IMR-90 (cell line): ENCODE measurements around the gene DIAPH2. TPM values are rescaled to one million over a fixed set of nuclear protein-coding genes. Genes with fewer than 3 reads are reported as not detected.

Experiments used
- ATAC-seq: fragments of 200-7000 bp; cut with Tn5 transposase; 2 replicates; pipeline ENCODE4 v1.9.1; 2020; ENCODE audit warnings: low read depth, mild to moderate bottlenecking, moderate library complexity
- BruUV-seq: library from RNA; stranded (reverse); fragments of 400-500 nt; replicated peaks from 2 replicates; lab custom pipeline; 2021; lab: Mats Ljungman, UMichigan
- CTCF ChIA-PET: fragments of 300-600 bp; formaldehyde crosslinking; extraction: SDS; loops from one replicate; lab custom pipeline; 2021; ENCODE audit warnings: antibody characterized with exemption; lab: Yijun Ruan, JAX
- POLR2A ChIA-PET: fragments of 300-600 bp; sonication (Branson Sonifier 250); formaldehyde crosslinking; loops from one replicate; lab custom pipeline; 2022; ENCODE audit warnings: antibody characterized with exemption; ENCODE audit not compliant: unreplicated experiment; lab: Charles Lee
- DNase-seq: peaks from one replicate; pipeline ENCODE4 v3.0.0; 2013
- H2AFZ ChIP-seq: replicated peaks from 2 replicates; pipeline ENCODE3; 2013; ENCODE audit warnings: low read length, mild to moderate bottlenecking; ENCODE audit not compliant: poor library complexity
- H2AK5ac ChIP-seq: 2 replicates; pipeline ENCODE4 v1.6.1; 2013; ENCODE audit warnings: low read depth, low read length, inconsistent platforms
- H2AK9ac ChIP-seq: replicated peaks from 2 replicates; pipeline ENCODE3; 2013; ENCODE audit warnings: mild to moderate bottlenecking, low read depth, low read length, moderate library complexity; ENCODE audit not compliant: poor library complexity
- H2BK120ac ChIP-seq: 2 replicates; pipeline ENCODE4 v1.6.1; 2013; ENCODE audit warnings: low read depth, low read length, inconsistent platforms
- H2BK15ac ChIP-seq: 3 replicates; pipeline ENCODE4 v1.6.1; 2013; ENCODE audit warnings: low read depth, low read length, inconsistent platforms
- H2BK20ac ChIP-seq: 2 replicates; pipeline ENCODE4 v1.6.1; 2013; ENCODE audit warnings: low read depth, mild to moderate bottlenecking, inconsistent platforms, low read length, moderate library complexity
- H2BK5ac ChIP-seq: 2 replicates; pipeline ENCODE4 v1.6.1; 2013; ENCODE audit warnings: mild to moderate bottlenecking, low read depth, low read length, inconsistent platforms; ENCODE audit not compliant: poor library complexity, severe bottlenecking
- H3K14ac ChIP-seq: replicated peaks from 2 replicates; pipeline ENCODE4 v1.6.1; 2013; ENCODE audit warnings: low read depth, low read length, inconsistent platforms
- H3K18ac ChIP-seq: 2 replicates; pipeline ENCODE4 v1.6.1; 2013; ENCODE audit warnings: low read depth, low read length, control low read depth
- H3K23ac ChIP-seq: 2 replicates; pipeline ENCODE4 v1.6.1; 2013; ENCODE audit warnings: low read depth, low read length, inconsistent platforms
- H3K27ac ChIP-seq: 2 replicates; pipeline ENCODE4 v1.5.1; 2013; ENCODE audit warnings: mild to moderate bottlenecking, control low read depth, low read length; ENCODE audit not compliant: insufficient read depth
- H3K27me3 ChIP-seq: 2 replicates; pipeline ENCODE4 v1.6.1; 2013; ENCODE audit warnings: low read length; ENCODE audit not compliant: control insufficient read depth, insufficient read depth
- H3K36me3 ChIP-seq: 2 replicates; pipeline ENCODE4 v1.6.1; 2013; ENCODE audit warnings: low read length, mixed read lengths; ENCODE audit not compliant: control insufficient read depth, insufficient read depth
- H3K4ac ChIP-seq: 2 replicates; pipeline ENCODE4 v1.6.1; 2013; ENCODE audit warnings: low read depth, low read length, inconsistent platforms
- H3K4me1 ChIP-seq: 2 replicates; pipeline ENCODE4 v1.6.1; 2013; ENCODE audit warnings: low read length, mixed read lengths; ENCODE audit not compliant: control insufficient read depth, insufficient read depth
- H3K4me2 ChIP-seq: 2 replicates; pipeline ENCODE4 v1.6.1; 2013; ENCODE audit warnings: low read depth, mild to moderate bottlenecking, control low read depth, low read length, moderate library complexity
- H3K4me3 ChIP-seq: 2 replicates; pipeline ENCODE4 v1.5.1; 2013; ENCODE audit warnings: low read depth, mild to moderate bottlenecking, control low read depth, low read length, moderate library complexity; ENCODE audit not compliant: insufficient read depth
- H3K56ac ChIP-seq: 2 replicates; pipeline ENCODE4 v1.6.1; 2013; ENCODE audit warnings: low read length, inconsistent platforms; ENCODE audit not compliant: insufficient read depth; ENCODE audit errors: extremely low read depth
- H3K79me1 ChIP-seq, 2 experiments: 2 replicates each; pipeline ENCODE4 v1.6.1; 2013; ENCODE audit warnings: low read length in 2 of 2, inconsistent platforms in 1 of 2, low read depth in 1 of 2
- H3K9ac ChIP-seq: 2 replicates; pipeline ENCODE4 v1.6.1; 2013; ENCODE audit warnings: low read depth, low read length, control low read depth
- H3K9me1 ChIP-seq: 2 replicates; pipeline ENCODE4 v1.6.1; 2013; ENCODE audit warnings: low read length, inconsistent platforms; ENCODE audit not compliant: insufficient read depth
- H3K9me3 ChIP-seq: 2 replicates; pipeline ENCODE4 v1.6.1; 2013; ENCODE audit warnings: low read length; ENCODE audit not compliant: control insufficient read depth, insufficient read depth
- H4K20me1 ChIP-seq: 2 replicates; pipeline ENCODE4 v1.6.1; 2013; ENCODE audit warnings: low read length, inconsistent platforms; ENCODE audit not compliant: insufficient read depth
- H4K5ac ChIP-seq: 2 replicates; pipeline ENCODE4 v1.6.1; 2013; ENCODE audit warnings: mild to moderate bottlenecking, low read depth, low read length, control low read depth
- H4K8ac ChIP-seq, 2 experiments: 2 replicates each; pipeline ENCODE4 v1.6.1; 2013; ENCODE audit warnings: low read depth in 2 of 2, low read length in 2 of 2, control low read depth in 1 of 2, inconsistent platforms in 1 of 2
- H4K91ac ChIP-seq: 2 replicates; pipeline ENCODE4 v1.6.1; 2013; ENCODE audit warnings: low read depth, low read length, inconsistent platforms; ENCODE audit not compliant: insufficient read depth
- BHLHE40 ChIP-seq: fragments of 150-350 bp; IDR thresholded peaks from 2 replicates; pipeline ENCODE4 v1.6.1; 2016; ENCODE audit warnings: mild to moderate bottlenecking, low read depth, low read length
- CEBPB ChIP-seq: IDR thresholded peaks from 2 replicates; pipeline ENCODE4 v1.6.1; 2012; ENCODE audit warnings: low read depth, low read length, improper control_type of control experiment
- CHD1 ChIP-seq: IDR thresholded peaks from 2 replicates; pipeline ENCODE4 v1.6.1; 2012; ENCODE audit warnings: low read depth, low read length, improper control_type of control experiment
- CTCF ChIP-seq: conservative IDR thresholded peaks from 2 replicates; pipeline ENCODE4 v1.5.1; 2012; ENCODE audit warnings: mild to moderate bottlenecking, low read depth, low read length, improper control_type of control experiment
- ELK1 ChIP-seq: fragments of 150-350 bp; IDR thresholded peaks from 2 replicates; pipeline ENCODE4 v1.6.1; 2016; ENCODE audit warnings: low read depth, mild to moderate bottlenecking, low read length, moderate library complexity, borderline replicate concordance
- FOS ChIP-seq: fragments of 150-350 bp; IDR thresholded peaks from 2 replicates; pipeline ENCODE4 v1.6.1; 2016; ENCODE audit warnings: low read depth, low read length
- MAFK ChIP-seq: IDR thresholded peaks from 2 replicates; pipeline ENCODE4 v1.6.1; 2012; ENCODE audit warnings: low read depth, low read length, improper control_type of control experiment
- MAZ ChIP-seq: IDR thresholded peaks from 2 replicates; pipeline ENCODE4 v1.6.1; 2012; ENCODE audit warnings: low read depth, mild to moderate bottlenecking, low read length, improper control_type of control experiment, moderate library complexity, borderline replicate concordance
- MXI1 ChIP-seq: IDR thresholded peaks from 2 replicates; pipeline ENCODE4 v1.6.1; 2012; ENCODE audit warnings: low read depth, mild to moderate bottlenecking, low read length, moderate library complexity, borderline replicate concordance
- NFE2L2 ChIP-seq: fragments of 150-350 bp; IDR thresholded peaks from 2 replicates; pipeline ENCODE4 v1.6.1; 2016; ENCODE audit warnings: low read depth, mild to moderate bottlenecking, low read length
- POLR2A ChIP-seq: IDR thresholded peaks from 2 replicates; pipeline ENCODE4 v1.6.1; 2012; ENCODE audit warnings: mild to moderate bottlenecking, low read depth, low read length
- RAD21 ChIP-seq: IDR thresholded peaks from 2 replicates; pipeline ENCODE4 v1.6.1; 2012; ENCODE audit warnings: low read length, improper control_type of control experiment
- RCOR1 ChIP-seq: IDR thresholded peaks from 2 replicates; pipeline ENCODE4 v1.6.1; 2012; ENCODE audit warnings: mild to moderate bottlenecking, low read length, improper control_type of control experiment; ENCODE audit not compliant: insufficient replicate concordance
- RFX5 ChIP-seq: IDR thresholded peaks from 2 replicates; pipeline ENCODE4 v1.8.0; 2012; ENCODE audit warnings: low read depth, mild to moderate bottlenecking, low read length, moderate library complexity
- SMC3 ChIP-seq: fragments of 150-350 bp; IDR thresholded peaks from 2 replicates; pipeline ENCODE4 v1.6.1; 2016; ENCODE audit warnings: low read depth, mild to moderate bottlenecking, antibody characterized with exemption, low read length, moderate library complexity
- USF2 ChIP-seq: fragments of 150-350 bp; IDR thresholded peaks from 2 replicates; pipeline ENCODE4 v1.6.1; 2017; ENCODE audit warnings: mild to moderate bottlenecking, antibody characterized with exemption, low read length, low read depth
- WGBS, 2 experiments: methylation state at CpG; one replicate each; pipeline versions ENCODE4 v1.1.5 to v1.1.7; 2013; ENCODE audit warnings: missing lambda C conversion rate in 2 of 2; ENCODE audit not compliant: insufficient read length in 1 of 2; ENCODE audit errors: extremely low coverage in 2 of 2; 5-methylcytosine and 5-hydroxymethylcytosine counted together
- dilution Hi-C: fragments of 300-500 bp; cut with HindIII; formaldehyde crosslinking; loops from one replicate; pipeline ENCODE4 v1.14.3; 2018; ENCODE audit warnings: low sequenced_read_pairs; ENCODE audit not compliant: unreplicated experiment
- in situ Hi-C: fragments of 300-500 bp; cut with MboI; formaldehyde crosslinking; loops from 3 replicates; pipeline ENCODE4 v1.14.3; 2019; ENCODE audit warnings: low sequenced_read_pairs, inconsistent platforms, mixed read lengths
- intact Hi-C: fragments of 100-400 bp; cut with micrococcal nuclease; formaldehyde crosslinking; loops from 2 replicates; pipeline ENCODE4 v1.10.0; 2022
- polyA plus RNA-seq, 3 experiments: library from polyadenylated mRNA; depleted of rRNA; stranded (reverse); fragments of >200 nt; gene quantifications; 2 replicates each; pipeline ENCODE4 v1.2.3, GENCODE V29; 2012; ENCODE audit warnings: low replicate concordance in 1 of 3
- total RNA-seq: library from RNA; depleted of rRNA; stranded (reverse); fragments of >200 nt; gene quantifications from 2 replicates; pipeline ENCODE4 v1.2.3, GENCODE V29; 2012

Gene DIAPH2
- total and polyA plus RNA-seq, 2 of the 4 experiments (the other 2 are of a cell fraction) = 3.6 to 19.9 TPM

GRCh38 chrX:96756491-96756890 is 71.8 kb downstream of the DIAPH2 start:
- Histone ChIP-seq H3K79me1 (no peaks in the 10 kb centered on the region), H4K8ac (no peak overlapping the region), H3K9me3 (no peaks in the 10 kb centered on the region), H3K4me2 (no peak overlapping the region), H2AFZ (no peak overlapping the region), H3K4ac (no peak overlapping the region), H3K27me3 (no peaks in the 10 kb centered on the region), H4K20me1 (no peaks in the 10 kb centered on the region), H3K4me3 (no peak overlapping the region), H3K9ac (no peak overlapping the region), H2BK5ac (no peak overlapping the region), H3K56ac (no peak overlapping the region), H2BK20ac (no peak overlapping the region), H3K9me1 (no peaks in the 10 kb centered on the region), H3K27ac (no peak overlapping the region), H3K4me1 (no peaks in the 10 kb centered on the region), H3K14ac (no peak overlapping the region), H3K18ac (no peak overlapping the region), H3K36me3 (no peaks in the 10 kb centered on the region), H3K23ac (no peak overlapping the region), H2AK9ac (no peak overlapping the region), H2BK15ac (no peak overlapping the region), H4K5ac (no peak overlapping the region), H2BK120ac (no peak overlapping the region), H2AK5ac (no peak overlapping the region), H4K91ac (no peak overlapping the region)
- intact Hi-C loops = no loop called here
- DNase-seq (no peak), ATAC-seq (no peak)
- dilution Hi-C loops = no loop called here
- no TSS peak for BruUV-seq
- TF ChIP-seq FOS (no peak), BHLHE40 (no peak), CTCF (no peak), CEBPB (no peak), MXI1 (no peak), USF2 (no peak), CHD1 (no peak), SMC3 (no peak), NFE2L2 (no peak), RFX5 (no peak), MAFK (no peak), MAZ (no peak), RAD21 (no peak), ELK1 (no peak), POLR2A (no peak), RCOR1 (no peak)
- ChIA-PET CTCF (no interaction called here), POLR2A (no interaction called here)
- in situ Hi-C loops = loop anchor here (25.0 kb wide), 1 partner anchor 931 kb away; no protein-coding TSS in a partner anchor
- no CpG with 5 or more reads among the region's 3 CpGs for WGBS, 2 experiments
